Measurements from ENCODE around the gene VWDE. TPM values are rescaled to one million over a fixed set of nuclear protein-coding genes. Genes with fewer than 3 reads are reported as not detected.
"Not testable (repeated sequence)": the region's sequence is repeated elsewhere in the genome, so short reads cannot be mapped to it uniquely, and the experiment has no call there.

The VWDE gene
- total and polyA plus RNA-seq, 5 donors, result 6.1 to 18.4 (median 10.6) TPM

- Histone ChIP-seq H3K9me3 (ENCODE audit: control insufficient read depth, low read length) (no peaks in the 10 kb centered on the region), H3K4me3 (ENCODE audit: low read length) (no peak overlapping the region), H3K27ac (ENCODE audit: low read length) (no peak overlapping the region), H3K4me1 (ENCODE audit: control insufficient read depth, insufficient read depth, low read length) (no peaks in the 10 kb centered on the region), H3K27me3 (ENCODE audit: control insufficient read depth, insufficient read depth) (no peaks in the 10 kb centered on the region)
- 52% methylated on average over 12 of the region's 12 CpGs for WGBS
- DNase-seq, result peak in 1 of 3 donors; percentile 10
- intact Hi-C loops (cut with DNase I), result no loop called here
- no peak for ATAC-seq
Measured at GRCh38 chr7:12423997-12424745, 20.5 kb upstream of the VWDE start.

- Histone ChIP-seq H3K27me3 (ENCODE audit: control insufficient read depth, insufficient read depth) (no peaks in the 10 kb centered on the region), H3K27ac (ENCODE audit: low read length) (no peak overlapping the region), H3K4me1 (ENCODE audit: control insufficient read depth, insufficient read depth, low read length) (no peaks in the 10 kb centered on the region), H3K9me3 (ENCODE audit: control insufficient read depth, low read length) (no peaks in the 10 kb centered on the region), H3K4me3 (ENCODE audit: low read length) (no peak overlapping the region)
- intact Hi-C loops (cut with DNase I), result no loop called here
- 66% methylated on average over 8 of the region's 8 CpGs for WGBS
- ATAC-seq (no peak), DNase-seq (no peak)
Measured at GRCh38 chr7:12423355-12423996, 19.8 kb upstream of the VWDE start.

- no peak for DNase-seq
- no peak for ATAC-seq
- no peak overlapping the region for H3K4me3 ChIP-seq (ENCODE audit: low read length)
- H3K4me1 ChIP-seq (ENCODE audit: control insufficient read depth, insufficient read depth, low read length), result no peaks in the 10 kb centered on the region
- H3K9me3 ChIP-seq (ENCODE audit: control insufficient read depth, low read length), result no peaks in the 10 kb centered on the region
- H3K27ac ChIP-seq (ENCODE audit: low read length), result no peak overlapping the region
- H3K27me3 ChIP-seq (ENCODE audit: control insufficient read depth, insufficient read depth), result no peaks in the 10 kb centered on the region
- 64% methylated on average over 4 of the region's 4 CpGs for WGBS
- intact Hi-C loops (cut with DNase I), result no loop called here
Measured at GRCh38 chr7:12422554-12423320, 19.1 kb upstream of the VWDE start.

GRCh38 chr7:12418452-12418851 lies 14.8 kb upstream of the VWDE start:
- Histone ChIP-seq H3K27me3 (ENCODE audit: control insufficient read depth, insufficient read depth) (no peaks in the 10 kb centered on the region), H3K9me3 (ENCODE audit: control insufficient read depth, low read length) (no peaks in the 10 kb centered on the region), H3K4me1 (ENCODE audit: control insufficient read depth, insufficient read depth, low read length) (no peaks in the 10 kb centered on the region), H3K27ac (ENCODE audit: low read length) (no peak overlapping the region), H3K4me3 (ENCODE audit: low read length) (no peak overlapping the region)
- ATAC-seq (no peak), DNase-seq (no peak)
- intact Hi-C loops (cut with DNase I), result no loop called here

GRCh38 chr7:12415072-12415471 lies 11.4 kb upstream of the VWDE start:
- DNase-seq, result no peak
- intact Hi-C loops (cut with DNase I), result no loop called here
- Histone ChIP-seq H3K4me3 (ENCODE audit: low read length) (no peak overlapping the region), H3K27ac (ENCODE audit: low read length) (no peak overlapping the region), H3K27me3 (ENCODE audit: control insufficient read depth, insufficient read depth) (no peaks in the 10 kb centered on the region), H3K4me1 (ENCODE audit: control insufficient read depth, insufficient read depth, low read length) (no peaks in the 10 kb centered on the region), H3K9me3 (ENCODE audit: control insufficient read depth, low read length) (no peaks in the 10 kb centered on the region)
- no peak for ATAC-seq

GRCh38 chr7:12412407-12412806 lies 8.7 kb upstream of the VWDE start:
- Histone ChIP-seq H3K4me3 (ENCODE audit: low read length) (no peak overlapping the region), H3K9me3 (ENCODE audit: control insufficient read depth, low read length) (no peaks in the 10 kb centered on the region), H3K4me1 (ENCODE audit: control insufficient read depth, insufficient read depth, low read length) (no peaks in the 10 kb centered on the region), H3K27ac (ENCODE audit: low read length) (no peak overlapping the region), H3K27me3 (ENCODE audit: control insufficient read depth, insufficient read depth) (no peaks in the 10 kb centered on the region)
- DNase-seq (no peak), ATAC-seq (no peak)
- 91% methylated on average over 1 of the region's 1 CpG for WGBS
- intact Hi-C loops (cut with DNase I), result no loop called here

- no peak overlapping the region for H3K27ac ChIP-seq (ENCODE audit: low read length)
- H3K4me1 ChIP-seq (ENCODE audit: control insufficient read depth, insufficient read depth, low read length), result no peaks in the 10 kb centered on the region
- no peak for DNase-seq
- ATAC-seq, result no peak
- H3K27me3 ChIP-seq (ENCODE audit: control insufficient read depth, insufficient read depth), result no peaks in the 10 kb centered on the region
- intact Hi-C loops (cut with DNase I), result no loop called here
- no peak overlapping the region for H3K4me3 ChIP-seq (ENCODE audit: low read length)
- H3K9me3 ChIP-seq (ENCODE audit: control insufficient read depth, low read length), result no peaks in the 10 kb centered on the region
Measured at GRCh38 chr7:12410523-12410922, 6.9 kb upstream of the VWDE start.

GRCh38 chr7:12409097-12409711 lies 5.5 kb upstream of the VWDE start:
- Histone ChIP-seq H3K4me3 (ENCODE audit: low read length) (no peak overlapping the region), H3K4me1 (ENCODE audit: control insufficient read depth, insufficient read depth, low read length) (no peaks in the 10 kb centered on the region), H3K27me3 (ENCODE audit: control insufficient read depth, insufficient read depth) (no peaks in the 10 kb centered on the region), H3K9me3 (ENCODE audit: control insufficient read depth, low read length) (no peaks in the 10 kb centered on the region), H3K27ac (ENCODE audit: low read length) (no peak overlapping the region)
- DNase-seq (no peak), ATAC-seq (no peak)
- 77% methylated on average over 4 of the region's 4 CpGs for WGBS
- intact Hi-C loops (cut with DNase I), result no loop called here

GRCh38 chr7:12407652-12408051 lies 4.0 kb upstream of the VWDE start:
- H3K9me3 ChIP-seq (ENCODE audit: control insufficient read depth, low read length); H3K4me3 ChIP-seq (ENCODE audit: low read length); DNase-seq; H3K27ac ChIP-seq (ENCODE audit: low read length); H3K27me3 ChIP-seq (ENCODE audit: control insufficient read depth, insufficient read depth); ATAC-seq; H3K4me1 ChIP-seq (ENCODE audit: control insufficient read depth, insufficient read depth, low read length); intact Hi-C loops (cut with DNase I): not testable (repeated sequence)
- WGBS, result 95% methylated on average over 8 of the region's 8 CpGs

GRCh38 chr7:12402365-12402725 lies 1.3 kb downstream of the VWDE start:
- 70% methylated on average over 3 of the region's 3 CpGs for WGBS
- ATAC-seq (no peak), DNase-seq (no peak)
- H3K27me3 ChIP-seq (ENCODE audit: control insufficient read depth, insufficient read depth), result no peaks in the 10 kb centered on the region
- no peaks in the 10 kb centered on the region for H3K9me3 ChIP-seq (ENCODE audit: control insufficient read depth, low read length)
- H3K4me1 ChIP-seq (ENCODE audit: control insufficient read depth, insufficient read depth, low read length), result no peaks in the 10 kb centered on the region
- H3K4me3 ChIP-seq (ENCODE audit: low read length), result no peak overlapping the region
- no peak overlapping the region for H3K27ac ChIP-seq (ENCODE audit: low read length)
- intact Hi-C loops (cut with DNase I), result no loop called here
